Gastroesophageal sphincter (tissue), 4 donors: ENCODE data around the gene TMEM163. TPM values are rescaled to one million over a fixed set of nuclear protein-coding genes. Genes with fewer than 3 reads are reported as not detected.
"Not testable (repeated sequence)": the region's sequence is repeated elsewhere in the genome, so short reads cannot be mapped to it uniquely, and the experiment has no call there.

Experiments
- ATAC-seq: fragments of 150-250 bp; one replicate; pipeline ENCODE4 v1.9.1; 2016; ENCODE audit warnings: mild to moderate bottlenecking, moderate library complexity
- H3K27ac ChIP-seq, 4 donors: fragments of 200-600 bp; sonication (generic) in 3 of 4; 1 replicate in 3 of 4; 2 replicates in 1 of 4; pipeline ENCODE4 v1.5.1; 2016 to 2019
- H3K27me3 ChIP-seq: fragments of 200-600 bp; sonication (generic); one replicate; pipeline ENCODE4 v1.5.1; 2019
- H3K36me3 ChIP-seq, 2 donors: fragments of 200-600 bp; sonication (generic); one replicate each; pipeline ENCODE4 v1.5.1; 2019; ENCODE audit warnings: control low read depth in 1 of 2
- H3K4me1 ChIP-seq, 3 donors: fragments of 200-600 bp; sonication (generic); 1 replicate in 2 of 3; 2 replicates in 1 of 3; pipeline ENCODE4 v1.5.1; 2016 to 2019; ENCODE audit warnings: control low read depth in 2 of 3
- H3K4me3 ChIP-seq, 2 donors: fragments of 200-600 bp; sonication (generic); one replicate each; pipeline ENCODE4 v1.5.1; 2019; ENCODE audit warnings: mild to moderate bottlenecking in 1 of 2, moderate library complexity in 1 of 2
- H3K9me3 ChIP-seq, 3 donors: fragments of 200-600 bp; sonication (generic); one replicate each; pipeline ENCODE4 v1.5.1; 2017 to 2019; ENCODE audit warnings: control low read depth in 2 of 3
- CTCF ChIP-seq, 4 experiments: fragments of 200-600 bp in 2 of 4; fragments of 450-650 bp in 2 of 4; sonication (generic) in 1 of 4; IDR thresholded peaks; one replicate each; pipeline ENCODE4 v1.5.1; 2017 to 2019; ENCODE audit warnings: antibody characterized with exemption in 4 of 4, mild to moderate bottlenecking in 2 of 4, moderate library complexity in 2 of 4
- EP300 ChIP-seq: sonication (generic); formaldehyde crosslinking; IDR thresholded peaks from one replicate; pipeline ENCODE4 v1.6.1; 2017; ENCODE audit warnings: antibody characterized with exemption, mild to moderate bottlenecking
- POLR2A ChIP-seq, 2 donors: fragments of 450-650 bp; IDR thresholded peaks; one replicate each; pipeline ENCODE4 v1.6.1; 2017; ENCODE audit warnings: antibody characterized with exemption in 2 of 2, mild to moderate bottlenecking in 2 of 2, moderate library complexity in 1 of 2
- POLR2AphosphoS5 ChIP-seq: sonication (generic); formaldehyde crosslinking; IDR thresholded peaks from one replicate; pipeline ENCODE4 v1.6.1; 2017; ENCODE audit warnings: antibody characterized with exemption
- WGBS, 2 donors: methylation state at CpG; one replicate each; pipeline ENCODE4 v1.1.5; 2018; ENCODE audit warnings: low coverage in 1 of 2; 5-methylcytosine and 5-hydroxymethylcytosine counted together
- total RNA-seq, 4 donors: library from RNA; depleted of rRNA; stranded (reverse); fragments of >200 nt; gene quantifications; one replicate each; pipeline ENCODE4 v1.1.0, GENCODE V29; 2016

Gene TMEM163
- total RNA-seq, 4 donors from 2014 or later, result 0.27 to 2.5 (median 0.60) TPM

DNA sequence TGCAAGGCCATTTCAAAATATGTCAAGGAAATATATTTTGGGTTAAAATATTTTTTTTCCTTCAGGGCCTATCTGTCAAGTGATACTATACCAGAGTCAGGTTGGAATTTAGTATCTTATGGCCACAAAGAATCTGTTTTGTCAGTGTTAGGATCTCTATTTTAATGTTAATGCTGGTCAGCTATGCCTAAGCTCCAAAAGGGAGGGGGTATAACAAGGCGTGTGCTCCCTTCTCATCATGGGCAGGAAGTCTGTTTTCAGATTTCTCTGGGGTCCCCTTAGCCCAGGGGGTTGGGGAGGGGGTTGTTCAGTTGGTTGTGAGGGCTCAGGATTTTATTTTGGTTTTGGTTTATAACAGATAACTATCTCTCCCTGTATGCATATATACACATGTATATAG, 126.4 kb downstream of the TMEM163 start:
- H3K27me3 ChIP-seq, result no peaks in the 10 kb centered on the region
- 38% methylated on average over 1 of the region's 1 CpG; no CpG with 5 or more reads in 1 of the 2 donors for WGBS, 2 donors
- TF ChIP-seq POLR2A (IDR thresholded peaks at IDR 0.05) (no peak), EP300 (no peak), CTCF (IDR thresholded peaks at IDR 0.05) (no peak), POLR2AphosphoS5 (no peak)
- H3K4me3 ChIP-seq, result no peak overlapping the region
- no peak overlapping the region for H3K27ac ChIP-seq
- no peaks in the 10 kb centered on the region for H3K4me1 ChIP-seq
- H3K36me3 ChIP-seq, result no peaks in the 10 kb centered on the region
- ATAC-seq, result no peak
- peaks cover 0 to 42% (median 0%) of the 10 kb centered on the region in 3 donors for H3K9me3 ChIP-seq

DNA sequence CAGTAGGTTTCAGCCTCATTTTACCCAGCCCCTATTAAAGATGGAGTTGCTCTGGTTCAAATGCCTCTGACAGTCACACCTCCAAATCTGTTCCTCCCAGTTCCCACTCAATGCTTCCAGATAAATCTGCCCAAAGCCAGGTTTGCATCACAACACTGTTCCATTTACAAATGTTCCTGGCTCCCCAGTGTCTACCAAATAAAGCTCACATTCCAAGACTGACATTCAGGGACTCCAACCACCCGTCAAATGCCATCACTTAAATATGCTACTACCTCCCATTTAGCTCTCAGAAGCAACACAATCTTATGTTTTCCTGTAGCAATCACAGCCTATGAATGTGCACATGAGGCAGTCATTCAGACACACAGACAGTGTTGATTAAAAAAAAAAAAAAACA, 127.3 kb downstream of the TMEM163 start:
- TF ChIP-seq POLR2A (IDR thresholded peaks at IDR 0.05) (no peak), POLR2AphosphoS5 (no peak)
- H3K9me3 ChIP-seq, result peaks cover 0 to 42% (median 0%) of the 10 kb centered on the region in 3 donors
- H3K4me3 ChIP-seq, result no peak overlapping the region
- 71 to 83% methylated on average over 1 of the region's 1 CpG for WGBS, 2 donors
- ATAC-seq, result no peak
- H3K36me3 ChIP-seq, result no peaks in the 10 kb centered on the region
- H3K4me1 ChIP-seq, result no peaks in the 10 kb centered on the region
- no peak overlapping the region for H3K27ac ChIP-seq
- no peaks in the 10 kb centered on the region for H3K27me3 ChIP-seq

GRCh38 chr2:134590679-134591078, 128.1 kb downstream of the TMEM163 start:
- TF ChIP-seq POLR2AphosphoS5, result no peak
- no peak for TF ChIP-seq EP300
- no peak for TF ChIP-seq POLR2A (IDR thresholded peaks at IDR 0.05)
- TF ChIP-seq CTCF (IDR thresholded peaks at IDR 0.05), result no peak
- no peaks in the 10 kb centered on the region for H3K4me1 ChIP-seq
- H3K9me3 ChIP-seq, result peaks cover 0 to 42% (median 0%) of the 10 kb centered on the region in 3 donors
- H3K27me3 ChIP-seq, result no peaks in the 10 kb centered on the region
- no peak overlapping the region for H3K27ac ChIP-seq
- H3K4me3 ChIP-seq, result no peak overlapping the region
- no peak for ATAC-seq
- H3K36me3 ChIP-seq, result no peaks in the 10 kb centered on the region
- 100% methylated on average over 1 of the region's 1 CpG; no CpG with 5 or more reads in 1 of the 2 donors for WGBS, 2 donors

DNA sequence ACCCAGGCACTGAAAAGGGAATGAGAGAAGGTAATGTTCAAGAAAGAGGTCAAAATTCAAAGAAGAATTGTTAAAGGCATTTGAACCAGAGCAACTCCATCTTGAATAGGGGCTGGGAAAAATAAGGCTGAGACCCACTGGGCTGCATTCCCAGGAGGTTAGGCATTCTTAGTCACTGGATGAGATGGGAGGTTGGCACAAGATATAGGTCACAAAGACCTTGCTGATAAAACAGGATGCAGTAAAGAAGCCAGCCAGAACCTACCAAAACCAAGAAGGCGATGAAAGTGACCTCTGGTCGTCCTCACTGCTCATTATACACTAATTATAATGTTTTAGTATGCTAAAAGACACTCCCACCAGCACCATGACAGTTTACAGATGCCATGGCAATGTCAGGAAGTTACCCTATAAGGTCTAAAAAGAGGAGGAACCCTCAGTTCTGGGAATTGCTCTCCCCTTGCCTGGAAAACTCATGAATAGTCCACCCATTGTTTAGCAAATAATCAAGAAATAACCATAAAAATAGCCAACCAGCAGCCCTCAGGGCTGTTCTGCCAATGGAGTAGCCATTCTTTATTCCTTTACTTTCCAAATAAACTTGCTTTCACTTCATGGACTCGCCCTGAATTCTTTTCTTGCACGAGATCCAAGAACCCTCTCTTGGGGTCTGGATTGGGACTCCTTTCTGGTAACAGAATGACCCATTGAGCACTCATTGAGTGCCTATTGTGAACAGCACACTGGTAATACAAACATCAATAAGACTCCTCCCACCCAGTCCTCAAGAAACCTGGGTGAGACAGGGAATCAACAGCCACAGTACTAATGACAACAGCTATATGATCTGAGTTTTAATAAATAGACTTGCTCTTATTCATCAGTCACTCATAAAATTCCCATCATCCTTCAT, 129.4 kb downstream of the TMEM163 start:
- ATAC-seq, result not testable (repeated sequence)
- 44 to 59% methylated on average over 3 to 4 of the region's 4 CpGs for WGBS, 2 donors

GRCh38 chr2:134588556-134588955, 130.2 kb downstream of the TMEM163 start:
- WGBS, 2 donors, result 69 to 80% methylated on average over 1 to 2 of the region's 2 CpGs
- Histone ChIP-seq H3K9me3 (peaks cover 0 to 42% (median 0%) of the 10 kb centered on the region in 3 donors), H3K36me3 (no peaks in the 10 kb centered on the region), H3K27me3 (no peaks in the 10 kb centered on the region), H3K4me3 (no peak overlapping the region), H3K4me1 (no peaks in the 10 kb centered on the region), H3K27ac (no peak overlapping the region)
- ATAC-seq, result no peak
- TF ChIP-seq POLR2AphosphoS5 (no peak), POLR2A (IDR thresholded peaks at IDR 0.05) (no peak)

More for the DNA sequence above, 129.4 kb downstream of the TMEM163 start:
- H3K36me3 ChIP-seq, H3K4me3 ChIP-seq, H3K27ac ChIP-seq, H3K4me1 ChIP-seq, H3K27me3 ChIP-seq: not testable (repeated sequence)
- peaks cover 0 to 42% (median 0%) of the 10 kb centered on the region in 3 donors for H3K9me3 ChIP-seq

- 78 to 83% methylated on average over 7 to 8 of the region's 8 CpGs for WGBS, 2 donors
- TF ChIP-seq POLR2AphosphoS5 (no peak), CTCF (IDR thresholded peaks at IDR 0.05) (no peak), POLR2A (IDR thresholded peaks at IDR 0.05) (no peak), EP300 (no peak)
Measured at GRCh38 chr2:134586326-134586965, 132.4 kb downstream of the TMEM163 start.

More at GRCh38 chr2:134586326-134586965, 132.4 kb downstream of the TMEM163 start:
- Histone ChIP-seq H3K27ac (no peak overlapping the region), H3K9me3 (peaks cover 0 to 40% (median 0%) of the 10 kb centered on the region in 3 donors), H3K4me1 (no peaks in the 10 kb centered on the region), H3K27me3 (no peaks in the 10 kb centered on the region), H3K4me3 (no peak overlapping the region), H3K36me3 (no peaks in the 10 kb centered on the region)
- ATAC-seq, result no peak
